Urinary bladder (tissue), 4 donors: ENCODE results near the gene FAT2. TPM values are rescaled to one million over a fixed set of nuclear protein-coding genes. Genes with fewer than 3 reads are reported as not detected.
"Not testable (repeated sequence)": the region's sequence is repeated elsewhere in the genome, so short reads cannot be mapped to it uniquely, and the experiment has no call there.

Experiments
- DNase-seq: peaks from one replicate; pipeline ENCODE4 v3.0.0-alpha.2; 2015; ENCODE audit errors: extremely low spot score
- H3K27ac ChIP-seq: one replicate; pipeline ENCODE4 v1.5.1; 2013; ENCODE audit warnings: low read depth, mild to moderate bottlenecking, moderate library complexity
- H3K36me3 ChIP-seq: one replicate; pipeline ENCODE4 v1.6.1; 2013; ENCODE audit warnings: mild to moderate bottlenecking, moderate library complexity; ENCODE audit not compliant: insufficient read depth
- H3K4me1 ChIP-seq: one replicate; pipeline ENCODE4 v1.6.1; 2013; ENCODE audit warnings: mild to moderate bottlenecking, moderate library complexity; ENCODE audit not compliant: insufficient read depth
- H3K4me3 ChIP-seq: one replicate; pipeline ENCODE4 v1.5.1; 2013; ENCODE audit warnings: low read depth, low read length
- WGBS: extraction: QIAGEN DNeasy Blood & Tissue Kit; methylation state at CpG from one replicate; pipeline ENCODE4 v1.1.7; 2013; 5-methylcytosine and 5-hydroxymethylcytosine counted together
- polyA plus RNA-seq: library from polyadenylated mRNA; stranded (reverse); fragments of 200-250 nt; gene quantifications from one replicate; pipeline ENCODE4 v1.2.3, GENCODE V29; 2013
- total RNA-seq: library from RNA; depleted of rRNA; stranded (reverse); fragments of >200 nt; gene quantifications from one replicate; pipeline ENCODE4 v1.2.3, GENCODE V29; 2014
- donor health status: healthy with polysubstance abuse.
- donor health status: healthy.

FAT2 gene
- total and polyA plus RNA-seq, 2 donors, result 2.7 to 5.0 TPM

GRCh38 chr5:151581812-151582583 lies 9.1 kb downstream of the FAT2 start:
- Histone ChIP-seq H3K4me3 (no peak overlapping the region), H3K4me1 (no peaks in the 10 kb centered on the region), H3K27ac (no peak overlapping the region), H3K36me3 (no peaks in the 10 kb centered on the region)
- DNase-seq, result no peak
- WGBS, result 47% methylated on average over 6 of the region's 6 CpGs

GRCh38 chr5:151581347-151581746 lies 9.8 kb downstream of the FAT2 start:
- no peak for DNase-seq
- no peak overlapping the region for H3K27ac ChIP-seq
- 38% methylated on average over 4 of the region's 4 CpGs for WGBS

GRCh38 chr5:151580858-151581257 lies 10.3 kb downstream of the FAT2 start:
- DNase-seq, result no peak
- Histone ChIP-seq H3K4me1 (no peaks in the 10 kb centered on the region), H3K36me3 (no peaks in the 10 kb centered on the region), H3K27ac (no peak overlapping the region), H3K4me3 (no peak overlapping the region)
- 43% methylated on average over 6 of the region's 6 CpGs for WGBS

More at GRCh38 chr5:151581347-151581746, 9.8 kb downstream of the FAT2 start:
- Histone ChIP-seq H3K4me1 (no peaks in the 10 kb centered on the region), H3K36me3 (no peaks in the 10 kb centered on the region), H3K4me3 (no peak overlapping the region)

GRCh38 chr5:151580239-151580638 lies 10.9 kb downstream of the FAT2 start:
- Histone ChIP-seq H3K27ac (no peak overlapping the region), H3K36me3 (no peaks in the 10 kb centered on the region), H3K4me1 (no peaks in the 10 kb centered on the region), H3K4me3 (no peak overlapping the region)
- WGBS, result 70% methylated on average over 9 of the region's 9 CpGs
- no peak for DNase-seq

GRCh38 chr5:151579146-151579545 lies 12.0 kb downstream of the FAT2 start:
- H3K4me1 ChIP-seq, DNase-seq, H3K36me3 ChIP-seq, H3K4me3 ChIP-seq, H3K27ac ChIP-seq: not testable (repeated sequence)
- WGBS, result 91% methylated on average over 1 of the region's 1 CpG

GRCh38 chr5:151578326-151579025 lies 12.7 kb downstream of the FAT2 start:
- no peaks in the 10 kb centered on the region for H3K36me3 ChIP-seq
- no peak for DNase-seq
- H3K4me3 ChIP-seq, result no peak overlapping the region
- H3K27ac ChIP-seq, result no peak overlapping the region
- no peaks in the 10 kb centered on the region for H3K4me1 ChIP-seq
- WGBS, result 89% methylated on average over 6 of the region's 6 CpGs

GRCh38 chr5:151577566-151577965 lies 13.6 kb downstream of the FAT2 start:
- 61% methylated on average over 5 of the region's 5 CpGs for WGBS
- DNase-seq, result no peak
- Histone ChIP-seq H3K27ac (no peak overlapping the region), H3K4me1 (no peaks in the 10 kb centered on the region), H3K36me3 (no peaks in the 10 kb centered on the region), H3K4me3 (no peak overlapping the region)

- no peaks in the 10 kb centered on the region for H3K36me3 ChIP-seq
- no peak for DNase-seq
- no peak overlapping the region for H3K4me3 ChIP-seq
- H3K4me1 ChIP-seq, result no peaks in the 10 kb centered on the region
- WGBS, result 94% methylated on average over 1 of the region's 1 CpG
- H3K27ac ChIP-seq, result no peak overlapping the region
Measured at GRCh38 chr5:151574444-151574996, 16.6 kb downstream of the FAT2 start.

- Histone ChIP-seq H3K36me3 (no peaks in the 10 kb centered on the region), H3K4me3 (no peak overlapping the region), H3K4me1 (no peaks in the 10 kb centered on the region), H3K27ac (peak overlapping the region; percentile 48)
- no peak for DNase-seq
- 88% methylated on average over 8 of the region's 8 CpGs for WGBS
Measured at GRCh38 chr5:151572657-151573368, 18.3 kb downstream of the FAT2 start.

GRCh38 chr5:151571270-151572173 lies 19.6 kb downstream of the FAT2 start:
- no peak for DNase-seq
- Histone ChIP-seq H3K4me3 (no peak overlapping the region), H3K36me3 (no peaks in the 10 kb centered on the region), H3K27ac (no peak overlapping the region), H3K4me1 (no peaks in the 10 kb centered on the region)
- 58% methylated on average over 9 of the region's 9 CpGs for WGBS

- no peaks in the 10 kb centered on the region for H3K36me3 ChIP-seq
- DNase-seq, result peak; percentile 46
- no peaks in the 10 kb centered on the region for H3K4me1 ChIP-seq
- 72% methylated on average over 12 of the region's 12 CpGs for WGBS
- peak overlapping the region; percentile 48 for H3K27ac ChIP-seq
- no peak overlapping the region for H3K4me3 ChIP-seq
Measured at GRCh38 chr5:151570512-151571269, 20.4 kb downstream of the FAT2 start.

- Histone ChIP-seq H3K27ac (peak overlapping the region; percentile 48), H3K4me3 (no peak overlapping the region), H3K4me1 (no peaks in the 10 kb centered on the region), H3K36me3 (no peaks in the 10 kb centered on the region)
- no peak for DNase-seq
- WGBS, result 72% methylated on average over 2 of the region's 2 CpGs
Measured at GRCh38 chr5:151570058-151570457, 21.1 kb downstream of the FAT2 start.
